Natural killer cell (primary cell): ENCODE data around the gene C14orf132. TPM values are rescaled to one million over a fixed set of nuclear protein-coding genes. Genes with fewer than 3 reads are reported as not detected.
A peak's percentile ranks its signal among the peaks of the same experiment; 100 is the strongest.

Experiments used
- ATAC-seq, 3 donors: fragments of 150-1000 bp in 2 of 3; fragments of 200-7000 bp in 1 of 3; cut with Tn5 transposase; 1 replicate in 1 of 3; 2 replicates in 2 of 3; pipeline ENCODE4 v1.10.0; 2021; ENCODE audit warnings: mild to moderate bottlenecking in 2 of 3, moderate library complexity in 2 of 3
- DNase-seq, 2 donors: peaks; one replicate each; pipeline versions ENCODE4 v3.0.0 to v3.0.0-alpha.2; 2013 to 2021; ENCODE audit warnings: mixed read lengths in 1 of 2
- H3K27ac ChIP-seq: one replicate; pipeline ENCODE4 v1.5.1; 2013; ENCODE audit warnings: mild to moderate bottlenecking, low read length
- H3K27me3 ChIP-seq: one replicate; pipeline ENCODE4 v1.6.1; 2013; ENCODE audit warnings: low read length; ENCODE audit not compliant: control insufficient read depth, insufficient read depth
- H3K36me3 ChIP-seq: one replicate; pipeline ENCODE4 v1.6.1; 2013; ENCODE audit warnings: low read length; ENCODE audit not compliant: control insufficient read depth, insufficient read depth
- H3K4me1 ChIP-seq: one replicate; pipeline ENCODE4 v1.6.1; 2013; ENCODE audit warnings: low read length; ENCODE audit not compliant: control insufficient read depth, insufficient read depth
- H3K4me3 ChIP-seq: one replicate; pipeline ENCODE4 v1.5.1; 2013; ENCODE audit warnings: low read length
- H3K9me3 ChIP-seq: one replicate; pipeline ENCODE4 v1.6.1; 2013; ENCODE audit warnings: low read length; ENCODE audit not compliant: control insufficient read depth, insufficient read depth
- H3K27ac Mint-ChIP-seq, 2 donors: one replicate each; pipeline ENCODE4 v1.8.0; 2022; ENCODE audit warnings: mild to moderate bottlenecking in 2 of 2, mixed read lengths in 2 of 2, moderate library complexity in 1 of 2
- H3K27me3 Mint-ChIP-seq, 2 donors: one replicate each; pipeline ENCODE4 v1.8.0; 2022; ENCODE audit warnings: low read depth in 2 of 2, mixed read lengths in 2 of 2
- H3K36me3 Mint-ChIP-seq: one replicate; pipeline ENCODE4 v1.8.0; 2022; ENCODE audit warnings: mixed read lengths
- H3K4me1 Mint-ChIP-seq, 2 donors: one replicate each; pipeline ENCODE4 v1.8.0; 2022; ENCODE audit warnings: mixed read lengths in 2 of 2
- H3K4me3 Mint-ChIP-seq: one replicate; pipeline ENCODE4 v1.8.0; 2022; ENCODE audit warnings: mild to moderate bottlenecking, moderate library complexity, mixed read lengths
- H3K9me3 Mint-ChIP-seq, 2 donors: one replicate each; pipeline ENCODE4 v1.8.0; 2022; ENCODE audit warnings: mixed read lengths in 2 of 2
- CTCF ChIP-seq: fragments of 200-600 bp; IDR thresholded peaks from one replicate; pipeline ENCODE4 v1.8.0; 2022; ENCODE audit warnings: antibody characterized with exemption
- WGBS: methylation state at CpG from one replicate; pipeline ENCODE4 v1.1.7; 2013; ENCODE audit warnings: missing lambda C conversion rate; ENCODE audit not compliant: insufficient coverage; 5-methylcytosine and 5-hydroxymethylcytosine counted together
- intact Hi-C: fragments of 100-400 bp; cut with micrococcal nuclease; formaldehyde crosslinking; loops from one replicate; pipeline ENCODE4 v1.14.2; 2022
- total RNA-seq, 4 donors: library from RNA; stranded (reverse); fragments of 120-200 nt in 1 of 4; gene quantifications; one replicate each; pipeline versions ENCODE4 v1.2.3 to v1.2.4, GENCODE V29; 2013 to 2022

Gene C14orf132
- total RNA-seq, 3 donors from 2014 or later (not counting 1 experiment from before 2014, with no cell fraction given): 0.07 to 0.23 TPM; not detected in 1

GRCh38 chr14:96040828-96041371 lies 1.7 kb downstream of the C14orf132 start:
- H3K4me3 Mint-ChIP-seq: peak overlapping the region; percentile 49
- no peak overlapping the region for H3K27ac ChIP-seq
- H3K27me3 ChIP-seq: peaks cover 25% of the 10 kb centered on the region
- no peak for TF ChIP-seq CTCF
- H3K27me3 Mint-ChIP-seq: peaks cover 56 to 58% of the 10 kb centered on the region in 2 donors
- peaks cover 0 to 11% of the 10 kb centered on the region in 2 donors for H3K4me1 Mint-ChIP-seq
- no peak for ATAC-seq
- H3K4me3 ChIP-seq: no peak overlapping the region
- 73% methylated on average over 9 of the region's 9 CpGs for WGBS
- H3K36me3 Mint-ChIP-seq: no peaks in the 10 kb centered on the region
- no peak for DNase-seq
- H3K9me3 ChIP-seq: no peaks in the 10 kb centered on the region
- H3K27ac Mint-ChIP-seq: no peak overlapping the region
- H3K9me3 Mint-ChIP-seq: no peaks in the 10 kb centered on the region
- peaks cover 3% of the 10 kb centered on the region for H3K4me1 ChIP-seq
- intact Hi-C loops: no loop called here
- no peaks in the 10 kb centered on the region for H3K36me3 ChIP-seq

DNA sequence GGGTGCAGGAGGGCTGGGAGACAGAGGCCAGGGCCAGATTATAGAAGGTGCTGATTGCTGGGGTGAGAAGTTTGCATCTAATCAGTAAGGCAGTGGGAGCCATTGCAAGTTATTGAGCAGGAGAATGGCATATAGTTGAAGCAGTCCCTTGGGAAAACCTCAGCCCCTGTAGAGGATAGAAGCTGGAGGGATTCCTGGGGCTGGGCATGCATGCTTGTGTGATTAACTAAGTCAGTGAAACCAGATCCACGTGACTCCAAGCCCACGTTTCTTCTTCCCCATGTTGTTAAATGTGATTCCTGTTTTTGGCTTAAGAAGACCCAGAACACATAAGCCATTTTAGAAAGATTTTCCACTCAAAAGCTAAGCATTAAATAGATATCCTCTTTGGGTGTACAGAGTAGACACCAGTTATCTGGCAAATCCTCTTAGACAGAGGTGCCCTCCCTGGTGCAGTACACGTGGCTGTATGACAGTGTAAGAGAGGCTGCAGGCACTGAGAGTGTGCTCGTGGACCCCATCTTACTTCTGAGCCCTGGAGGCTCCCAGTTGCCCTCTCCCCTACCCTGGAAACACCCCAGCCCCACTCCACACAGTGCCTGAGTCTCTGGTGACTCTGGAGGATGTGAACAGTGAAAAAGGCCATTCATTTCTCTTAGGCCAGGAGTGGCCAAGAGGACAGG lies 3.2 kb downstream of the C14orf132 start:
- no peak for ATAC-seq
- peaks cover 43 to 47% of the 10 kb centered on the region in 2 donors for H3K27me3 Mint-ChIP-seq
- WGBS: 43% methylated on average over 3 of the region's 4 CpGs

GRCh38 chr14:96046630-96047029 lies 7.5 kb downstream of the C14orf132 start:
- no peaks in the 10 kb centered on the region for H3K4me1 Mint-ChIP-seq
- Histone ChIP-seq H3K9me3 (no peaks in the 10 kb centered on the region), H3K4me1 (no peaks in the 10 kb centered on the region), H3K27me3 (peaks cover 5% of the 10 kb centered on the region), H3K36me3 (no peaks in the 10 kb centered on the region), H3K4me3 (no peak overlapping the region), H3K27ac (no peak overlapping the region)
- ATAC-seq: no peak
- WGBS: 93% methylated on average over 2 of the region's 2 CpGs
- TF ChIP-seq CTCF: no peak
- intact Hi-C loops: no loop called here
- H3K4me3 Mint-ChIP-seq: no peak overlapping the region
- no peaks in the 10 kb centered on the region for H3K36me3 Mint-ChIP-seq
- DNase-seq: no peak
- H3K27ac Mint-ChIP-seq: no peak overlapping the region
- peaks cover 15 to 19% of the 10 kb centered on the region in 2 donors for H3K27me3 Mint-ChIP-seq
- H3K9me3 Mint-ChIP-seq: no peaks in the 10 kb centered on the region

More for the DNA sequence above, 3.2 kb downstream of the C14orf132 start:
- Histone ChIP-seq H3K36me3 (no peaks in the 10 kb centered on the region), H3K27me3 (peaks cover 21% of the 10 kb centered on the region), H3K4me3 (no peak overlapping the region), H3K4me1 (peaks cover 3% of the 10 kb centered on the region), H3K27ac (no peak overlapping the region), H3K9me3 (no peaks in the 10 kb centered on the region)
- Mint-ChIP-seq H3K4me3 (no peak overlapping the region), H3K27ac (no peak overlapping the region), H3K4me1 (peaks cover 0 to 11% of the 10 kb centered on the region in 2 donors), H3K9me3 (no peaks in the 10 kb centered on the region), H3K36me3 (no peaks in the 10 kb centered on the region)
- intact Hi-C loops: no loop called here
- no peak for TF ChIP-seq CTCF
- no peak for DNase-seq
